HEK293T (cell line): ENCODE results near the gene HECA.

ENCODE experiments used
- ELF4 ChIP-seq: fragments of 450-650 bp; IDR thresholded peaks from 2 replicates; pipeline ENCODE4 v1.6.1; 2017; ENCODE audit warnings: antibody characterized with exemption
- FOXK2 ChIP-seq: fragments of 450-650 bp; IDR thresholded peaks from 2 replicates; pipeline ENCODE4 v1.6.1; 2016; ENCODE audit warnings: mild to moderate bottlenecking
- SUZ12 ChIP-seq: fragments of 450-650 bp; IDR thresholded peaks from 2 replicates; pipeline ENCODE4 v1.6.1; 2016; ENCODE audit warnings: mild to moderate bottlenecking
- ZNF384 ChIP-seq: fragments of 450-650 bp; IDR thresholded peaks from 2 replicates; pipeline ENCODE4 v1.6.1; 2016

DNA sequence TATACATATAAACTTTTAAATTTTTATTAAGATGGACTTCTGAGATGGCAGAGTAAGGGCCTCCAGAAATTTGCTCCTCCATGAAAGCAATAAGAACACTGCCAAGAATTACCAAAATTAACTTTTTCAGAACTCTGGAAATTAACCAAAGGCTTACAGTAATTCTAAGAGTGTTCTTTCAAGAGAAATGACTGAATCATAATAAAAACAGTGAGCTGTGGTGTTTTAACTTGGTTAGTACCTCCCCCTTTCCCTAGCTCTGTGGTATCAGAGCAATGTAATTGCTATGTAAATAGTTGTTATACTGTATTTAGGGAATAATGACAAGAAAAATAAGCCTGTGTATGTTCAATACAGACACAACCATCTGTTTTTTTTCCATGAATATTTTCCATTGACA, 19.0 kb downstream of the HECA start:
- TF ChIP-seq SUZ12 (no peak), FOXK2 (no peak), ELF4 (no peak), ZNF384 (no peak)
